HG03342 (cell line): ENCODE measurements around the gene HACD2.
A peak's percentile ranks its signal among the peaks of the same experiment; 100 is the strongest.

Source experiments
- ATAC-seq: cut with Tn5 transposase; IDR thresholded peaks from one replicate; pipeline ENCODE4 v1.9.1; 2021; ENCODE audit warnings: mild to moderate bottlenecking, moderate library complexity; ENCODE audit not compliant: unreplicated experiment

Gene HACD2

GRCh38 chr3:123571973-123572365 is 12.9 kb downstream of the HACD2 start:
- no peak for ATAC-seq

GRCh38 chr3:123571264-123571972 is 13.4 kb downstream of the HACD2 start:
- ATAC-seq, result no peak

GRCh38 chr3:123568875-123569274 is 16.0 kb downstream of the HACD2 start:
- no peak for ATAC-seq

GRCh38 chr3:123568034-123568433 is 16.8 kb downstream of the HACD2 start:
- ATAC-seq, result no peak

- ATAC-seq, result no peak
Measured at GRCh38 chr3:123564056-123564455, 20.8 kb downstream of the HACD2 start.

- ATAC-seq, result no peak
Measured at GRCh38 chr3:123562547-123562946, 22.3 kb downstream of the HACD2 start.

GRCh38 chr3:123561188-123561587 is 23.7 kb downstream of the HACD2 start:
- no peak for ATAC-seq

- ATAC-seq, result no peak
Measured at GRCh38 chr3:123559040-123559861, 25.6 kb downstream of the HACD2 start.

- no peak for ATAC-seq
Measured at GRCh38 chr3:123553536-123553935, 31.3 kb downstream of the HACD2 start.

- ATAC-seq, result no peak
Measured at GRCh38 chr3:123552768-123553167, 32.1 kb downstream of the HACD2 start.

GRCh38 chr3:123552095-123552714 is 32.6 kb downstream of the HACD2 start:
- no peak for ATAC-seq

GRCh38 chr3:123547881-123548519 is 36.9 kb downstream of the HACD2 start:
- no peak for ATAC-seq

GRCh38 chr3:123546133-123546755 is 38.6 kb downstream of the HACD2 start:
- no peak for ATAC-seq

GRCh38 chr3:123543950-123544349 is 40.9 kb downstream of the HACD2 start:
- ATAC-seq, result no peak

- ATAC-seq, result no peak
Measured at GRCh38 chr3:123540285-123540684, 44.6 kb downstream of the HACD2 start.

- ATAC-seq, result peak; percentile 85
Measured at GRCh38 chr3:123536153-123536895, 48.5 kb downstream of the HACD2 start.

GRCh38 chr3:123535580-123535979 is 49.3 kb downstream of the HACD2 start:
- no peak for ATAC-seq

- ATAC-seq, result no peak
Measured at GRCh38 chr3:123534264-123534663, 50.6 kb downstream of the HACD2 start.

- no peak for ATAC-seq
Measured at GRCh38 chr3:123533554-123534159, 51.2 kb downstream of the HACD2 start.

GRCh38 chr3:123528130-123528529 is 56.7 kb downstream of the HACD2 start:
- no peak for ATAC-seq
